HUDEP-2 (cell line): Measurements from ENCODE around the gene RAB27A.

Experiments
- DNase-seq, 76 experiments: peaks; one replicate each; lab custom pipeline; 2025; ENCODE audit not compliant: unreplicated experiment in 76 of 76; lab: John Stamatoyannopoulos, UW

RAB27A gene

DNA sequence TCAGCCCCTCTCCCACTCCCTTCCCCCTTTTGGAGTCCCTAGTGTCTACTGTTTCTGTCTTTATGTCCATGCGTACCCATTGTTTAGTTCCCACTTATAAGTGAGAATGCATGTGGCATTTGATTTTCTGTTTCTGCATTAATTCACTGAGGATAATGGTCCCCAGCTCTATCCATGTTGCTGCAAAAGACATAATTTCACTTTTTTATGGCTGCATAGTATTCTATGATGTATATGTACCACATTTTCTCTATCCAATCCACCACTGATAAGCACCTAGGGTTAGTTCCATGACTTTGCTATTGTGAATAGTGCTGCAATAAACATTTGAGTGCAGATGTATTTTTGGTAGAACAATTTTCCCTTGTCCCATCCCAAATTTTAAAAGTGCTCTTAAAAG is 58.7 kb downstream of the RAB27A start:
- no peak for DNase-seq

DNA sequence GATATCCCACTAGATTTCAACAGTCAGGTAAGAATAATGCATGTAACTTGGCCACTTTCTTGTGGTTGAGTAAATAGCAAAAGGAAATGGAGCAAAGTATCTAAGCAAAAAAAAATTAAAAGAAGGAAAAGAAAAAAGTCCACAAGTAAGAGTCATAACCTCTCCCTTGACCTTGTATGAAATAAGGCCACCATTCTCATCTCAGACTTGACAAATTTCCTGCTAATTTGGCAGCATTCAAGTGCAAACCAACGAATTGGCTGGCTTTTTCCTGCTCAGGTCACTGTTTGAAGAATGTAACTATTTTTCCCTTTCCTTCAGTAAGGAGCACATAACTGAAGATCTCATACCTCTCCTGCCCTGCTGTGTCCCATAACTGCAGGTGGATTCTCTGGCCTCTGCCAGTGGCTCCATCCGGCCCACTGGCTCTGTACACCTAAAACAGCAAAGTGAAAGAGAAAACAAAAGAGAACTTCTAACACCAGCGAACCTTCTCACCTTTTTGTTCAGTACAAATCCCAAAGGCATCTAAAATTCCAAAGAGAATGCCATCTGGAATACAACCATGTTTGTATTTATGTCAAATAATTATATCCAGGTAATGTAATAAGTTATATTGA is 59.5 kb downstream of the RAB27A start:
- no peak for DNase-seq

DNA sequence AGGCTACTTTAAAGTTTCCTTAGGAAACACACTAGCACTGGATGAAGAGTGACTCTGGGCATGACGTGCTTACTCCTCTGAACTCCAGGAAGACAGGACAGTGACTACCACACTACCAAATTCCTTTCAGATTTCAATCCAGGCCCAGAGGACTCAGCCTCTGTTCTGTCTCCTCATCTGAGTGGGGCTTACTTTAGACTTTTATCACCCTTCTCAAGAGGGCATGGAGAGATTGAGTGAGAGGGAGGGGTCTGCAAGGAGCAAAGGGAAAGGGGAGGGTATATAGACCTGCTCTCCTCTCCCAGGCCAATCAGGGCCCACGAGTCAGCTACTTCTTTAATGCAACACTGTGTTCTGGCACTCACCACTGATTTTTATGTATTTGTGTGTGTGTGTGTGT is 63.5 kb downstream of the RAB27A start:
- no peak for DNase-seq

DNA sequence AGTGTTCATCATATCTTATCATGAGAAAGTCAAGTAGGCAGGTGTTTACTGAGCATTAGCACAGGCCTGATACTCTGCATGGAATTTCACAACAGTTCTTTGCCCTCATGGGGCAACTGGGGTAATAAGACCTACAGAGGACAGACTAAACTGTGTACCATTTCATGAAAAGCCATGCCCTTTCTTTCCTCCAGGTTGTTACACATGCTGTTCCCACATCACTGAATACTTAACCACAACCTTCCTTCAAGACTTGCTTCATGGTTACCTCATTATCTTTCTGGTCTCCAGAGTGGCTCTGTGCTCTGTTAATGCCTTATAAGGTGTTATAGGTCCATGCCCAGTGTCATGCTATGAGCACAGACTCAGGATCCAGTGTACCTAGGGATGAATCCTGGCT is 64.7 kb downstream of the RAB27A start:
- no peak for DNase-seq

DNA sequence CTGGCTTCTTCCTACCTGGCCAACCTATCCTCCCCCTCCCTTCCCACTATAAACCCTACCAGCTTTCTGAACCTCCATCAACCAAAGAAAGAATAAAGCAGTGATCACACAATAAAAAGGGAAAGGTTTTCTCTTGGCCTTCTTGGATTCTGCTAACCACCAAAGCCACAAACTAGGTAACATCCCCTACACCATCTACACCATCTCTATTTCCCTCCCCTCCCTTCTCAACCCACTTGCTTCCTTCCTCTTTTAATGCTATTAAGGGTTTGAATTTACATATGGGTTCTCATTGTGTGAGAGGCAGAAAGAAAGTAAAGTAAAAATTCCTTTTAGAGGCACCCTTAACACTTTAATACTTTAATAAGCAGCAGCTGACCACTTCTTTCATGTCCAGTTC is 67.0 kb downstream of the RAB27A start:
- DNase-seq: no peak

DNA sequence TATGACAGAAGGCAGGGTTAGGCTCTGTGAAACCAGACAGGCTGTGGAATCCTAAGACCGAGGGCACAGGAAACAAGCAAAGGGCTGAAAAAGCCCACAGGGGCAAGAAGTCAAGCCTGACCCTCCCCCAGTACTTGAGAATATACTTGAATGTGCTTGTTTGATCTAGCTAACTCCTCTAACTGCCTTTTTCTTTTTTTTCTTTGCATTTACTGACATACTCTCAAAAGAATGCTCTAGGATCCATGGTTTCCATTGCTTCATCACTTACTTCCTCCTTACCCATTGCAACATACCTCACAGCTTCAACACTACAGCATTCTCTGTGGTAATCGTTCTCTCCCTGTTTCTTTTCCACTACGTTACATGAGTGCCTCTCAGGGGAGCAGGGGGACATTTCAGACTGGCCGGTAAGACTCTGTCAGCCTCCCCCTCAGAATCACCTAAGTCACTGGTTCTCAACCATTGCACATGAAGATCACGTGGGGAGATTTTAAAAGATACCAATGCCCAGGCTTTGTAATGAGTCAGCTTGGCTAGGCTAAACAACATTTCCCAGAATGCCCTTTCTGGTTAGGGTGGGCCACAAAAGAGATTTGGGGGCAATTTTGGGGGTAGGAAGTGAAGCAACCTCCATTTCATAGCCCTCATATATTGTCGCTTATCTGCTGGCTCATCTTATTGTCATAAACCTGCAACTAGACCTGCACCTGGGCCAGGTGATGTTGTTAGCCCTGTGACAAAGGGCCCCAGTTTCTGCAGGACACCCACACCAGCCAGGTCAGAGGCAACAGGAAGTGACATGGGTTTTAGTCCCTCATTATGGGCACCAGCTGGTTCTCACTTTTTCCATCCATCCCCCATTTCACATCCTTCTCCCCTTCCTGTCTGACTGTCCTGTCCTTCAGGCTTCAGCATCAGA is 68.3 kb downstream of the RAB27A start:
- peak in 2 of 76 experiments; percentile 6 to 12 for DNase-seq

DNA sequence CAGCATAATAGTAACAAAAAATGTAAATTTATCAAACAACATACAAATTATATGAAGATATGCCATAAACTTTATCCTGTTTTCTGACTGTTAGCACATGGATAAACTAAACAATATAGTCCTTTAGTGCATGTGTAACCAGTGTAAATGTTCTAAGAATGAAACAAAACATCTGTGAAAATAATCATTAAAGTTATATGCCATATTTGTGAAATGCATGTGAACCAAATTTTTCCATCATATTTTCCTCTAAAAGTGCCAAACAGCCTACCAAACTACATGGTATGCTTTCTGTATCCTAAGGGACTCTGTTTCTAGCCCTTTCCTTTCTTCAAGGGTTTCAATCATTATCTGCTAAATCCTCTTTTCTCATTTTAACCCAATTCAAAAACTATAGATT is 69.0 kb downstream of the RAB27A start:
- DNase-seq: no peak

DNA sequence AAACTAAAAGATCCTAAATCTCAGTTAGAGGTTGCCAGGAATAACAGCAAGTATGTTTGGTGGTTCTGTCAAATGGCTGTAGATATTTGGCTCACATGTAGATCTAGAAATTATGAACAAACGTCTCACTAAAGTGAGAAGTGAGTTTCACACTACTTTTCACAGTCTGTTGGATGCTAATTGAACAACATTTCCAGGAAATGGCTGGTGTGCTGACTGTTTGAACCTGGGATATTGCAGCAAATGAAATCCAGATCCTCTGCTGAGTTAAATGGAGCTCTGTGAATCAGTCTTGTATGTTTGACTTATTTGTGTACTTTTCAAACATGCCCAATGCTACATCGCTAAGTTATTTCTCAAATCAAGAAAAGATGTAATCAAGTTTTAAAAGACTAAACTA is 71.6 kb downstream of the RAB27A start:
- DNase-seq: no peak

DNA sequence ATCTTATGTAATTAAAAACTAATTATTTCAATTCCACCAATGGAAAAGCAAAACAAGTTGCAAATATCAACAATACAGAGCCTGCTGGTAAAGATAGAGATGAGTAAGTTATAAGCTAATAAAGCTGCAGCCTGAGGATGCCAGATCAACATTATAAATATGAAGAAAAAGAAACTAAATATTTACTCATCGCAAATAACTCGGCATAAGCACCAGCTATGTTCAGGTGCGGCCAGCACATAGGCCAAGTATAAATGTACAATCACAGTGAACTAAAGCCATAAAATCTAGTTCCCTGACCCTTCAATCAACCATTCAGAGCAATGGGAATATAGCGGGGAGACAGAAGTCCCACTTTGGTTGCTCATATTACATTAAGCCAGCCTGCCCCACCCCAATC is 85.1 kb downstream of the RAB27A start:
- no peak for DNase-seq

DNA sequence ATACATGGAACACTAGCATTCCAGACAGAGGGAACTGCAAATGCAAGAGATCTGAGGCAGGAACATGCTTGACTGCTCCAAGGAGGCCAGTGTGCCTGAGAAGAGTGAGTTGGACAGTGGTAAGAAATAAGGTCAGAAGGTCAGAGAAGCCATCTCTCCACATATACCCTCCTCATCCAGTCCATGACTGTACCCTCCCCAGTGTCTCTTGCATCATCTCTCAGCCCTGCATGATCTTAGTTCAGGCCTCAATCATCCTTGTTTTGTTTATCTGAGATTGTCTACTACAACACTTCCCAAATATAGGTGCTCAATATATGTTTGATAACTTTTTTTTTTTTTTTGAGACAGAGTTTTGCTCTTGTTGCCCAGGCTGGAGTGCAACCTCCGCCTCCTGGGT is 87.4 kb downstream of the RAB27A start:
- DNase-seq: no peak

DNA sequence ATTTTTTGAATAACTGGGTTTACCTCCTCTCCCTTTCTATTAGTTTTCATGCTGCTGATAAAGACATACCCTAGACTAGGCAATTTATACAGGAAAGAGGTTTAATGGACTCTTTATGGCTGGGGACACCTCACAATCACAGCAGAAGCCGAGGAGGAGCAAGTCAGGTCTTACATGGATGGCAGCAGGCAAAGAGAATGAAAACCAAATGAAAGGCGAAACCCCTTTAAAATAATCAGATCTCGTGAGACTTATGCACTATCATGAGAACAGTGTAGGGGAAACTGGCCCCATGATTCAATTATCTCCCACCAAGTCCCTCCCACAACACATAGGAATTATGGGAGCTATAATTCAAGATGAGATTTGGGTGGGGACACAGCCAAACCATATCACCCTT is 90.9 kb downstream of the RAB27A start:
- DNase-seq: no peak

DNA sequence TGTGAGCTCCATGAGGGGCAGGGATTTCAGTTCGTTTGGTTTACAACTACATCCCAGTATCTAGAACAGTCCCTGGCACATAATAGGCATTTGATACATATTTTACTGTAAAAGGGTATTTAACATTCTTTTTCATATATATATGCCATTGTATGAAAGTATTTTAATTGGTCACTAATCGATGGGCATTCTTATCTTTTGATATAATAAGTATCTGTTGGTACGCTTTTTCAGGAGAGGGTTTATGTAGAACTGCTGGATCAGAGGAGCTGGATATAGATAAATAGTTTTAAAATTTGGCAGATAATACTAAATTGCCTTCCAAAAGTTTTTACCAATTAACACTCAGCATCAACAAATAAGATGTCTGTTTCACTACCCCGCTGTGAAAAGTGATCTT is 91.9 kb downstream of the RAB27A start:
- DNase-seq: peak in 1 of 76 experiments; percentile 52

DNA sequence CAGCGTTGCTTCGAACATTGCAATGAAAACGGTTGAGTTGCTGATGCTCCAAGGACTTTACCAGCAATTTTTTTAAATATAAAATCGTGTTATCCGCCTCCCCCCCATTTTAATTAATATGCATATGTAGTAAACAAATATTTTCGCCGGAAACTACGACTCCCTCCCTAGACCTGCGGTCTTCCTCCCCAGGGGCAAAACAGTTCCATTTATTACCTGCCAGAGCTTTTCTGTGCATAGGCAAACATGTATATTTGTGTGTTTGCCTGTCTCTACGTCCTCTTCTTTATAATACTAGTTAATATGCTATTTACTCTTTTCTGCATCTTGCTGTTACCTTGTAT is 92.3 kb downstream of the RAB27A start:
- peak in 2 of 76 experiments; percentile 14 to 61 for DNase-seq

DNA sequence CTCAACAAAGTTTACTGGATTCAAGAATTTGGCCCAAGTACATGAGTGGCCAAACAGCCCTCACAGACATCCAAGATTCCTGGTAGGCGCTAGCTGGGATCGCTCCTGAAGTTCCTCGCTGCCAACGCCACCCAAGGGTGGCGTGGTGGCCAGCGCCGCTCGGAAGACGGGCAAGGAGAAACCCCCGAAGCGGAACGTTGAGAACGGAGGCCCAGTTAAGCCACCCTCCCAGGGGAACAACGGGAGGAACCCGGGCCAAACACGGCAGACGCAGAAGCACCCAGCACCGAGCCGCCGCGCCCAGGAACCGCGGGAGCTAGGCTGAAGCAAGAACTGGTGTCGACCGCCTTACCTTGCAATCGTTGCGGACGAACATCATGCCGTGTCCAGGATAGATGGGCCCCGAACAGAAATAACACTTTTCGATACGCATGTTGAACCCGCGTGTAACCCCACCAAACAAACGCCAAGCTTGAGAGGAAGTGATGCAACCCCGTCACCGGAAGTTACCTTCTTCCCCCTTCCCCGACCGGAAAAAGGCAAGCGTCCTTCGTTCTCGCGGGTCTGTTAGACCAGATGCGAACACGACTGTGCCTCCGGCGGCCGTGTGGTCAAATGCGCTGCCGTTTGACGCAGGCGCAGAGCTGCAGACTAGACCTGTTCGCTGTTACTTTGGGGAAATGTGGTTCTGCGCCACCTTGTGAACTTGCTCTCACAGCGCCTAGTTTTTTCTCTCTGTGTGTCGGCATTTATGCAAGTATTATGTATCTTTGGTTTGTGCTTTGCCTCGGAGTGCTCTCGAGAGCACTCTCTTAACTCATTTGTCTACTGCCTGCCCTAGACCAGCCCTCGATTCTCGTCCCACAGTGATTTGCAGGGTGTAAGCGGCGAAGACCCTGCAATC is 92.9 kb downstream of the RAB27A start, which contains the start of gene RSL24D1:
TSS of gene RSL24D1 (minus strand) at position 484 of the 904 bp plus-strand sequence. CDS start at position 433, 51 bp downstream.
- peak; percentile 19 to 98 (median 93) for DNase-seq

DNA sequence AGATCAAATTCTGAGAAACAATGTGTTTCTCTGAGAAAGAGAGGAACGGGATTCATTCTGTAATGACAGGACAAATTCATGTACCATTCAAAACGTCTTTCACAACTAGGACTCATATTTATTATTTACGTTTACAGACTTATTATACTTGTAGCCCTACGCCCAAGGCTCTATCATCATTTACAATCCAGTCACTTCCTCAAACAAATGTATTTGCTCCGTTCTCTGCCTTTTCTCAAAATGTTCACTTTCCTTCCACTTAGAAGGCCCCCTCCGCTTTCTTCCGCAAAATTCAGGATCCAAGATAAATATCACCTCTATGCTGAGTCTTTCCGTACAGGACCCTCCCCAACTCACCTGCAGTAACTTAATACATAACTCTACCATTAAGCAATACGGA is 93.6 kb downstream of the RAB27A start:
- peak in 1 of 76 experiments; percentile 16 for DNase-seq

DNA sequence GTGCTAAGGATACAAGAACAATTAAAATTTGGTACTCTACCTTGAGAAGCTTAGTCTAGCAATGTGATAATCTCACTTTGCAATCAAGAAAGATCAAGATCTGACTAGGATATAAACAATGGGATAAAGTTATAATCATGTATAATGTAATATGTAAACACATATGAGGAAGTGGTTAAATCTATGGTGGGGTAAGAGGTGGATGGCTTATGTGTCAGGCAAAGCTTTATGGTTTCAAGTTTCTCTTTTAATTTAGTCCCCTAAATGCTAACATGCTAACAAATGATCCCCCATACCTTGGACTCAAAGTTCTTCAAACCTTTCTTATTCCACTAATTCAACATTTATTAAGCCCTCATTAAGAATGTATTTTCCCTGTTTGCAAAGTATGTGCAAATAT is 95.4 kb downstream of the RAB27A start:
- DNase-seq: no peak

DNA sequence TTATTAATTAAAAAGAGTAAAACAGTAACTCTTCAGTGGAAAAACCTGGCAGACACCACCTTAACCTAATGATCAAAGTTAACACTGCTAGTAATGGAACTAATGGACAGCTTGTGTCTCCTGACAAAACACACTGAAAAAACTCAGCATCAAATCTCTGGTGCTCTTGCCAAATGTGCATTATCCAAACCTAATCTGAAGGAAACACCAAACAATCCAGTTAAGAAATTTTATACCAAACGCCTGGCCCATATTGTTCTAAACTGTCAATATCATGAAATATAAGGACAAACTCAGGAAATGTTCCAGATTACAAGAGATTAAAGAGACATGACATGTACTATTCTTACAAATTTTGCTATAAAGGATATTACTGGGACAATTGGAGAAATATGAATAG is 103.3 kb downstream of the RAB27A start:
- no peak for DNase-seq

DNA sequence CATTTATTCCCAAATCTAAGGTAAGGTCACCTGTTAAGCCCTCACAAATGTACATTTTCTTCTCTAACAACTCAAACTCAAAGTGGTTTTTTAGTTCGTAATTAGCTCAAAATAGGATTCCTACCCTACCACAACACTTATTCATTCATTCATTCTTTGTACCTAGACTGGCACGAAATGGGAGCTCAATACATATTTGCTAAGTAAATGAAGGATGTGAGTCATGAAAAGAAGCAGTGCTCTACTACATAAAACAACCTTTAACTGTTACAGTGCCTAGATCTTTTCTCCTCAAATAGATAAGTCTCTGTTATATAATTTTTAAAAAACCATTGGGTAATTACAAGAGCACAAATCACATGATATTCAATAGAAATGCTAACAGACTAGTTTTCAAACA is 105.9 kb downstream of the RAB27A start:
- no peak for DNase-seq

DNA sequence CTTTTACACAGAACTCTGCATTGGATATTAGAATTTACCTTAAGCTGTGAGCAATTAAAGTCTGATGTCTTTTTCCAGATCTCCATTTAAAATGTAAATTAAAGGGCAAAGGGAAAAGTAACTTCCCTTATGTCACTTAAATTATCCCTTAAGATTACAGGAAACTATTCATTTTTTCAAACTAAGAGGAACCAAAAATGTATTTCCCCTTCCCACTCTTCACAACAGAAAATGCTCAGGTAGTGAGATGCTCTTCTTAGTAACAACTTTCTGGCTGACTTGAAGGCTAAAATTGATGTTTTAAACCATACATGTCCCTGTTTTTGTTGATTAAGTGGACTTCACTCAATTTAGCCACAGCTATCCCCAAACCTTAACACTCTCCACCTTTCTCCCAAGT is 110.5 kb downstream of the RAB27A start:
- DNase-seq: no peak

DNA sequence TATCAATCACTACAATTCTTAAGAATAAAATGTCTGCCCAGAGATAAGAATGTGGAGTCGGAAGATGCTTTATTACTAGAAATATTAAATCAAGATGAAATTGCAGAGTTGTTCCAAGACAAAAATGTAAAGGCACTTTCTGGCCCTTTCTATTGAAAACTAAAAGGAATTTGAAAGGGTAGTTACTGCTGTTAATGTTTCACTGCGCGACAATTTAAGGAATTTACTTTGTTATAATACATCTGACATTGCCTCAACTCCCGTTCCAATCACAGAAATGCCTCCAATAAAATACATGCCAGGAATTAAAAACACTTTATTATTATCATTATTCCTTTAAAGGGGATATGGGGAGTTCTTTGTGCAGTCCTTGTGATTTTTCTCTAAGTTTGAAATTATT is 119.3 kb downstream of the RAB27A start:
- DNase-seq: no peak

DNA sequence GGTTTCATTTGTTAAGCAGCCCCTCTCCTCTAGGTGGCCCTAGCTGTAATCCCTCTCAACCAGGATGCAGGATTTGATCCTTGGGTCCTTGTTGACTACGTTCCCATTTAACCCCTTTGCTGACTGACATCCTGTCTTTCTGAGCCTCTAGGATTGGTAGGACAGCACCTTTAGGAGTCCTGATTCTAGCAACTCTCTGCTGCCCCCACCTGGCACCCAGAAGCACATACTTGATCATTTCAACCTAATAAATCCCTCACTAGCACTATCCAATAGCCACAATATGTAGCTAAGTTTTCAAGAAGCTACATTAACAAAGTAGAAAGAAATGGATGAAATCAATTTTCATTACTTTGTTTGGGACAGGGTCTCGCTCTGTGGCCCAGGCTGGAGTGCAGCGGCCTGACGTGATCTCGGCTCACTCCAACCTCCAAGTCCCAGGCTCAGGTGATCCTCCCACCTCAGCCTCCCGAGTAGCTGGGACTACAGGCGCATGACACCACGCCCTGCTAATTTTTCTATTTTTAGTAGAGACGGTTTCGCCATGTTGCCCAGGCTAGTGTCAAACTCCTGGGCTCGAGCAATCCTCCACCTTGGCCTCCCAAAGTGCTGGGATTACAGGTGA is 121.2 kb downstream of the RAB27A start:
- peak in 56 of 76 experiments; percentile 2 to 64 (median 26) for DNase-seq
